ENCODE results near the gene ESCO1.
"Not testable (repeated sequence)": the region's sequence is repeated elsewhere in the genome, so short reads cannot be mapped to it uniquely, and the experiment has no call there.

The ESCO1 gene, protein sequence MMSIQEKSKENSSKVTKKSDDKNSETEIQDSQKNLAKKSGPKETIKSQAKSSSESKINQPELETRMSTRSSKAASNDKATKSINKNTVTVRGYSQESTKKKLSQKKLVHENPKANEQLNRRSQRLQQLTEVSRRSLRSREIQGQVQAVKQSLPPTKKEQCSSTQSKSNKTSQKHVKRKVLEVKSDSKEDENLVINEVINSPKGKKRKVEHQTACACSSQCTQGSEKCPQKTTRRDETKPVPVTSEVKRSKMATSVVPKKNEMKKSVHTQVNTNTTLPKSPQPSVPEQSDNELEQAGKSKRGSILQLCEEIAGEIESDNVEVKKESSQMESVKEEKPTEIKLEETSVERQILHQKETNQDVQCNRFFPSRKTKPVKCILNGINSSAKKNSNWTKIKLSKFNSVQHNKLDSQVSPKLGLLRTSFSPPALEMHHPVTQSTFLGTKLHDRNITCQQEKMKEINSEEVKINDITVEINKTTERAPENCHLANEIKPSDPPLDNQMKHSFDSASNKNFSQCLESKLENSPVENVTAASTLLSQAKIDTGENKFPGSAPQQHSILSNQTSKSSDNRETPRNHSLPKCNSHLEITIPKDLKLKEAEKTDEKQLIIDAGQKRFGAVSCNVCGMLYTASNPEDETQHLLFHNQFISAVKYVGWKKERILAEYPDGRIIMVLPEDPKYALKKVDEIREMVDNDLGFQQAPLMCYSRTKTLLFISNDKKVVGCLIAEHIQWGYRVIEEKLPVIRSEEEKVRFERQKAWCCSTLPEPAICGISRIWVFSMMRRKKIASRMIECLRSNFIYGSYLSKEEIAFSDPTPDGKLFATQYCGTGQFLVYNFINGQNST

DNA sequence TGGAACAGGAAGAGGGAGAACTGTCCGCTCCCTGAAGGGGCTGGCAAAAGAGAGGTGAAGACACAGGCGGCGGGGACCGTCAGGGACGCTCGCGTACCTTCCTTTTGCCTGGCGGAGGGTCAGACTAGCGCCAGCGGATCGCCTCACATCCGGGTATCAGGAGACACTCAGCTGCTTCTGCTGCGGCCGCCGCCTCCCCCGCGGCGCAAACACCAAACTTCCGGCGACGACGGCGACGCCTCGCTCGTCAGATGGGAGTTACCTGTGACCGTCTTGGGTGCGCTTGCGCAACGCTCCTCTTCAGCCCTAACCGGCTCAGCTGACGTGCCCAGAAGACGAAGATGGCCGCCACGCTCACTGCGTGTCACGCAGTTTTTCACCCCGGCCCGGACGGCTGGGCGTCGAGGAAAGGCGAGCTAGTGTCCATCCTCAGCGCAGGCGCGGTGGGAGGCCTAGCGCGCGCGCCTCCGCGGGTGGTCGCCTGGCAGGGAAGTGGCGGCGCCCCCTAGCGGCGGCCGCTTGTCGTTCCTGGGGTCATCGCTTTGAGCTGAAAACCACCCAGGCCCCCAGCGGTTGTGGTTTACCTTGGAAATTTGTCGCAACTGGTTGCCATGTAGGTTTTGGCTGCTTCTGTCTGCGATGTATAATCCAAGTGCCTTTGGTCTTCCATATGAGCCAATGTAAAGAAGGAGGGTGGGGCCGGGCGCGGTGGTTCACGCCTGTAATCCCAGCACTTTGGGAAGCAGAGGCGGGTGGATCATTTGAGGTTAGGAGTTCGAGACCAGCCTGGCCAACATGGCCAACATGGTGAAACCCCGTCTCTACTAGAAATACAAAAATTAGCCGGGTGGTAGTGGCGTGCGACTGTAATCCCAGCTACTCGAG, at the start of gene ESCO1:
Gene ESCO1 (minus strand): TSS at position 179 of the 885 bp plus-strand sequence. CDS start 25,861 bp downstream, outside the sequence.
- no peak for TF ChIP-seq ZNF274 (IDR thresholded peaks at IDR 0.05; ENCODE audit: low read depth, low read length)
- H3K4me3 ChIP-seq (ENCODE audit: low read length) = peak within 1 kb of the TSS; percentile 86

DNA sequence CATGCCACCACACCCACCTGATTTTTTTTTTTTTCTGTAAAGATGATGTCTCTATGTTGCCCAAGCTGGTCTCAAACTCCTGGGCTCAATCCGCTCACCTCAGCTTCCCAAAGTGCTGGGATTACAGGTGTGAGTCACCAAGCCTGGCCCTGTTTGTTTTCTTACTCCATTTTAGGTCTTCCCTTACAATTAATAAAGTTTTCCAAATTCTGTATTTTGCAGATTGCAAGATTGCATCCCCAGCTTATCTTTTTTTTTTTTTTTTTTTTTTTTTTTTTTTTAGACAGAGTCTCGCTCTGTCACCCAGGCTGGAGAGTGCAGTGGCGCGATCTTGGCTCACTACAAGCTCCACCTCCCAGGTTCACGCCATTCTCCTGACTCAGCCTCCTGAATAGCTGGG, 39.9 kb upstream of the ESCO1 start:
- not testable (repeated sequence) for H3K4me3 ChIP-seq (ENCODE audit: low read length)

DNA sequence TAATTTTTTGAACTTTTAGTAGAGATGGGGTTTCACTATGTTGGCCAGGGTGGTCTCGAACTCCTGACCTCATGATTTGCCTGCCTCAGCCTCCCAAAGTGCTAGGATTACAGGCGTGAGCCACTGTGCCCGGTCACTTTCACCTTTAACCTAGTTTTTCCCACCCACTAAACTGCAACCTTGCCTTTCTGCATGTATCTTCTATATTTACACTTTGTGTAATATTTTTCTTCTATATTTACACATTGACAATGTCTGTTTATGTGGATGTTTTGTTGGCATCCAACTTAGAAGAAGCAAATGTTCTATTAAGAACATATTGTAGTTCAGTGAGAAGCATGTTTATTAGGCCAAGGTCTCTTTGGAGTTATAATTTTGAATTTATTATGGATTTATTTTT, 38.3 kb upstream of the ESCO1 start:
- no peak for TF ChIP-seq ZNF274 (IDR thresholded peaks at IDR 0.05; ENCODE audit: low read depth, low read length)
- no peak overlapping the region for H3K4me3 ChIP-seq (ENCODE audit: low read length)

DNA sequence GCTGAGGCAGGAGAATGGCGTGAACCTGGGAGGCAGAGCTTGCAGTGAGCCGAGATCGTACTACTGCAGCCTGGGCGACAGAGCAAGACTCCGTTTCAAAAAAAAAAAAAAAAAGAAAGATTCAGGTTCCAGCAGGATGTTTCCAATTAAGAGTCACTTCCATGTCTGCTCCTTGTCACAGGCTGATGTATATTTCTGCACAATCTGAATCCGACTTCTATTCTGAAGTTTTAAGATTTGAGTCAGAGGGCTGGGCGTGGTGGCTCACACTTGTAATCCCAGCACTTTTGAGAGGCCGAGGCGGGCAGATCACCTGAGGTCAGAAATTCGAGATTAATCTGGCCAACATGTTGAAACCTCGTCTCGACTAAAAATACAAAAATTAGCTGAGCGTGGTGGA, 36.3 kb upstream of the ESCO1 start:
- no peak for TF ChIP-seq ZNF274 (IDR thresholded peaks at IDR 0.05; ENCODE audit: low read depth, low read length)
- no peak overlapping the region for H3K4me3 ChIP-seq (ENCODE audit: low read length)

DNA sequence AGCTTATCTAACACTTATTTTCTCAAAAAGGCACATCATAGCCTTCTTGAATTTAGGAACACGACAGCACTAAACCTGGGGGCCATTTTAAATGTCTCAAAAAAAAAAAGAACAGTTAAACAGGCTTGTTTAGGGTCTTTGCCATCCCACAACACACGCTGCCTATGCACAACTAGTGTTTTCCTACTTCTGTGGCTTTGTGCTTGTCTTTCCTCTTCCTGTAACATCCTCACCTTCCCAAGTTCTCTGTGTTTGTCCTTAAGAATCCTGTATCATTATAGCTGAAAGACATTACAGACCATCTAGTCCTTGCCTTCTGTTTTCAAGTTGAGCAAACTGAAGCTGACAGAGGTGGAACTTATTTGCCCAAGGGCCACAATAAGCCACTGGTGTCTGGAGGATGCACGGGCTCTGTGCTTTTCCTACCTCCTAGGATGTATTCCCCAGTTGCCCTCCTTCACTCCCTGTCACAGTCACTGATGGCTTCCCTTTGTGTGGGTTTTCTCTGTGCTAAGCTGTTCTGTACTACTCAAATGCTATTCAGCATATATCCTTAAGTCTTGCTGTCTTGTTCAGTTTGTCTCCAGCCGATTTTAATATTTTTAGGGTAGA, 34.2 kb upstream of the ESCO1 start:
- H3K4me3 ChIP-seq (ENCODE audit: low read length) = no peak overlapping the region

DNA sequence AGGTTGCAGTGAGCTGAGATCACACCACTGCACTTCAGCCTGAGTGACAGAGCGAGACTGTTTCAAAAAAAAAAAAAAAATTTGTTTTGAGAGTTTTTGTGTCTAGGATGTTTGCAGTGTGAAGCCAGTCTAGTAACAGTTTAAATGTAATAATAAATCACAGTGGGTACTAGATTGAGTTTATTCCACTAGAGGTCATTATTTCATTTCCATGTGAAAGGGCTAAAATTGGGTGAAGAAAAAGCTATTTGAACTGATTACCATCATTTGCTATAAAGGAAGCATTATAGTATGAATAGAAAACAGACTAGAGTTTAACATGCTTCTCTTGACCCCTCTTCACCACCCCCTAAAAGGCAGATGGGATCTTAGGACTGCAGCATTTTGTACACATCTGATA, 31.9 kb upstream of the ESCO1 start:
- no peak overlapping the region for H3K4me3 ChIP-seq (ENCODE audit: low read length)

More for the DNA sequence above, 34.2 kb upstream of the ESCO1 start:
- no peak for TF ChIP-seq ZNF274 (IDR thresholded peaks at IDR 0.05; ENCODE audit: low read depth, low read length)

DNA sequence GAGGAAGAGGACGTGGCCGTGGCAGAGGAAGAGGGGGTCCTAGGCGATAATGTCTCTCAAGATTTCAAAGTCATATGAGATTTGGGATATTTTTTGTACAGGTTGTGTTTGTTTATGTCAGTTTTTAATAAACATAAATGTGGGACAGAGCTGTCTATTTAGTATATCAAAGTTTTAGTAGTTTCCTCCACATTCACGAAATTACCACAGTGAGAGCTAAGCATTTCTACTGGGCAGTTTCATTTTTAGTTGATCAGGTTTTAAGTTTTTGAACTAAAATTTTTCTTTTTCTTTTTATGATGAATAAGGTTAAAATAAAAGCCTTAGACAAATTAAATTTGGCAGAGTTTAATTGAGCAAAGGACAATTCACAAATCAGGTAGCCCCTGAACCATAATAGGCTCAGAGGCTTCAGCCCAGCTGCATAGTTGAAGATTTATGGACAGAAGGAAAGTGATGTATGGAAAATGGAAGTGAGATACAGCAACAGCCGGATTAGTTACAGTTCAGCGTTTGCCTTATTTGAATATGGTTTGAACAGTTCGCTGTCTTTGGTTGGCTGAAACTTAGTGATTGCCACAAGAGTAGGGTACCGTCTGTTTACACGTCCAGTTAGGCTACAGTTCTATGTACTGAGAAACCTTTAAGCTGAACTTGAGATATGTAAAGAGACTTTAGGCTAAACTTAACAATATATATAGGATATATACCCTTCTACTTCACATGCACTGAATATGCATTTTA, 28.8 kb upstream of the ESCO1 start:
- no peak overlapping the region for H3K4me3 ChIP-seq (ENCODE audit: low read length)
- no peak for TF ChIP-seq ZNF274 (IDR thresholded peaks at IDR 0.05; ENCODE audit: low read depth, low read length)

More for the DNA sequence above, 31.9 kb upstream of the ESCO1 start:
- TF ChIP-seq ZNF274 (IDR thresholded peaks at IDR 0.05; ENCODE audit: low read depth, low read length) = no peak

DNA sequence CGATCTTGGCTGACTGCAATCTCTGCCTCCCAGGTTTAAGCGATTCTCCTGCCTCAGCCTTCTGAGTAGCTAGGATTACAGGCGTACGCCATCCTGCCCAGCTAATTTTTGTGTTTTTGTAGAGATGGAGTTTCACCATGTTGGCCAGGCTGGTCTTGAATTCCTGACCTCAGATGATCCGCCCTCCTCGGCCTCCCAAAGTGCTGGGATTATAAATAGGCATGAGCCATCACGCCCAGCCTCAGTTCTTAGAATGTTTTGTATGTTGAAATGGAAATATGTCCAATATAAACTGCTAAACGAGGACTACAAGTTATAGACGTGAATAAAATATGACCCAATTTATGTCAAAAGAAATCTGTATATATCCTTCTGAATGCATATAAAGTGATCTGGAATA, 21.1 kb upstream of the ESCO1 start:
- not testable (repeated sequence) for H3K4me3 ChIP-seq (ENCODE audit: low read length)

DNA sequence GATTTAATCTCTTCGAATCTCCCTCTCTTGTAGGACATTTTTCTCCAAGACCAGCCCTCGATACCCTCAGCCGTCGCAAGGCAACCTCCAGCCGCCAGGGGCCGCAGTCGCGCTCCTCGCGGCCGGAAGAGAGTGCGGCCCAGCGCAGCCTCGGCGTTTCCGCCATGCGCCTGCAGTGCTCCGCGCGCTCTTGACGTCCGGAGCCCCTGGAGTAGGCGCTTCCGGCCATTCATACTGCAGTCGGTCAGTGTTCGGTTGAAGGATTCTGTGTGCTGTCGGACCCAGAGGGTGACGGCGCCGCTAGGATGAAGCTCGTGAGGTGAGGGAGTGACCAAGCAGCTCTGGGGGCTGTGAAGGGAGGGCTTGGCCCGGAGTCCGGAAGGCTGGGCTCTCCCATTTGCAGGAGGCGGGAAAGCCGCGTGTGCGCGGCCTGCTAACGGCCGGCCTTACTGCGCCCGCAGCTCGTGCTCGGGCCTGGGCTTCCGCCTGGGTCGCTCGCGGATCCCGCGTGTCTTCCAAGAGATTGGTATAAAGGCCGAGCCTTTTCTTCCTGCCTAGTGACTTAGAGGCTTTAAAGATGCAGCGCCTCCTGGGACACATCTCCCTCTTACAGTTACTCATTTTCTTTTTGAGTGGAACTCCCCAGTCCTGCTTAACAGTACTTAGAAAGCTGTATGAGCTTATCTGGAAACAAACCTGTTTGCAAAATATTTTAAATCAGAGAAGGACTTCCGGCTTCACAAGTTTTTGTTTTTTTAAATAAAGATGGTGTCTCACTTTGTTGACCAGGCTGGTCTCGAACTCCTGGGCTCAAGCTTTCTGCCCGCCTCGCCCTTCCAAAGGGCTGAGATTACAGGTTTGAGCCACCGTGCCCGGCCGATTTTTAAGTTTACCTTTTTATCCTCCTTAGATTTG, 11.9 kb upstream of the ESCO1 start, which contains the start of gene SNRPD1:
Gene SNRPD1 (plus strand): TSS at position 190 of the 915 bp plus-strand sequence. CDS start 116 bp downstream, at position 306.
- no peak for TF ChIP-seq ZNF274 (IDR thresholded peaks at IDR 0.05; ENCODE audit: low read depth, low read length)
- peak within 1 kb of the TSS; percentile 84 for H3K4me3 ChIP-seq (ENCODE audit: low read length)

DNA sequence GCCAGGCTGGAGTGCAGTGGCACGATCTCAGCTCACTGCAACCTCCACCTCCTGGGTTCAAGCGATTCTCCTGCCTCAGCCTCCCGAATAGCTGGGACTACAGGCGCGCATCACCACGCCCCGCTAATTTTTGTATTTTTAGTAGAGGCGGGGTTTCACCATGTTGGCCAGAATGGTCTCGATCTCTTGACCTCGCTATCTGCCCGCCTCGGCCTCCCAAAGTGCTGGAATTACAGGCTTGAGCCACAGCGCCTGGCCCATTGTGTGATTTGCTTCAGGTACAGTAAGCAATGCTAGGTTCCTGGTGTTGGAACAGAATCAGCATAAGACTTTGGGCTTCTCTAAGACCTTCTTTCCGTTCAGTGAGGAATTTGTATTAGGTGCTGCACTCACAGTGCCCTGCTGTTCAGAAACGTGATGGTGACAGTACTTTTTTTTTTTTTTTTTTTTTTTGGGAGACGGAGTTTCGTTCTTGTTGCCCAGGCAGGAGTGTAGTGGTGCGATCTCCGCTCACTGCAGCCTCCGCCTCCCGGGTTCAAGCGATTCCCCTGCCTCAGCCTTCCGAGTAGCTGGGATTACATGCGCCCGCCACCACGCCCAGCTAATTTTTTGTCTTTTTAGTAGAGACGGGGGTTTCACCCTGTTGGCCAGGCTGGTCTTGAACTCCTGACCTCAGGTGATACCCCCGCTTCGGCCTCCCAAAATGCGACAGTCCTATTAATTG, 11.1 kb upstream of the ESCO1 start:
- H3K4me3 ChIP-seq (ENCODE audit: low read length) = peak overlapping the region; percentile 19; the same call in 1 of the 2 replicates

DNA sequence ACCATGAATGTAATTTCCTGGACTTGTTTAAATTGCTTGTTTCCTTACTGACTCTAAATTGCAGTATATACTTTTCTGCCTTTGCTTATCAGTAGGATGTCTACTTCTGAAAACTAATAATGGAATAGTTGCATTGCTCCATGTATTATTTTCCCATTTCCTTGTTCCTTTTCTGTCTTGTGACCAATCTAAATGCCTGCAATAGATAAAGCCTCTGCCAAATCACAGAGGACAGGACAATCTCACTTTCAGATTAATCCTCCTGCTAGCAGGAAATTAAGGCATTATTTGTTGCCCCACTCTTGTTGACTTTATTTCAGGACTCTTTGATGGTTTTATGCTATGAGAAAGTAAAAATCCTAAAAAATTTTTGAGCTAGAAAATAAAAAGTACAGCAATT, 4.7 kb upstream of the ESCO1 start:
- no peak for TF ChIP-seq ZNF274 (IDR thresholded peaks at IDR 0.05; ENCODE audit: low read depth, low read length)
- no peak overlapping the region for H3K4me3 ChIP-seq (ENCODE audit: low read length)

Measured in GM08714 (cell line).